Psoas muscle (tissue), 8 donors: Measurements from ENCODE around the gene NCAPD3. TPM values are rescaled to one million over a fixed set of nuclear protein-coding genes. Genes with fewer than 3 reads are reported as not detected.

Experiments used
- ATAC-seq, 4 donors: fragments of 200-7000 bp; cut with Tn5 transposase; one replicate each; pipeline ENCODE4 v1.9.1; 2020; ENCODE audit warnings: moderate library complexity in 3 of 4, mild to moderate bottlenecking in 2 of 4
- DNase-seq, 2 donors: peaks; one replicate each; pipeline ENCODE4 v3.0.0-alpha.2; 2020
- H3K27ac ChIP-seq: fragments of 200-600 bp; one replicate; pipeline ENCODE4 v1.8.0; 2022
- H3K27me3 ChIP-seq, 3 donors: fragments of 200-600 bp in 1 of 3; one replicate each; pipeline versions ENCODE4 v1.6.1 to v1.8.0; 2013 to 2022; ENCODE audit warnings: low read length in 2 of 3, mild to moderate bottlenecking in 2 of 3, moderate library complexity in 1 of 3; ENCODE audit not compliant: insufficient read depth in 3 of 3
- H3K36me3 ChIP-seq, 2 donors: fragments of 200-600 bp in 1 of 2; one replicate each; pipeline versions ENCODE4 v1.6.1 to v1.8.0; 2013 to 2022; ENCODE audit warnings: low read depth in 1 of 2, mild to moderate bottlenecking in 1 of 2, moderate library complexity in 1 of 2; ENCODE audit not compliant: insufficient read depth in 1 of 2
- H3K4me1 ChIP-seq: fragments of 200-600 bp; one replicate; pipeline ENCODE4 v1.8.0; 2022
- H3K4me3 ChIP-seq: fragments of 200-600 bp; one replicate; pipeline ENCODE4 v1.8.0; 2022; ENCODE audit warnings: mild to moderate bottlenecking
- H3K9me3 ChIP-seq: fragments of 200-600 bp; one replicate; pipeline ENCODE4 v1.8.0; 2022
- WGBS, 3 donors: extraction: QIAGEN DNeasy Blood & Tissue Kit; methylation state at CpG; one replicate each; pipeline versions ENCODE4 v1.1.6 to v1.1.7; 2013; 5-methylcytosine and 5-hydroxymethylcytosine counted together
- intact Hi-C, 2 donors: fragments of 100-400 bp; cut with DNase I; formaldehyde crosslinking; loops; one replicate each; pipeline versions ENCODE4 v1.11.0 to v1.14.2; 2022
- polyA plus RNA-seq, 3 donors: library from polyadenylated mRNA; stranded (reverse); fragments of 200-250 nt; gene quantifications; one replicate each; pipeline ENCODE4 v1.2.3, GENCODE V29; 2013
- total RNA-seq, 4 donors: library from RNA; stranded (reverse); fragmentation: NEBNext Ultra II Directional in 2 of 4; extraction: Animal tissue kit (Norgen Biotek cat#: 25700) in 2 of 4; gene quantifications; one replicate each; pipeline versions ENCODE4 v1.2.1 to v1.2.4, GENCODE V29; 2021 to 2023
- TF ChIP-seq, protein P1 (sequence below): fragments of 200-600 bp; IDR thresholded peaks from one replicate; pipeline ENCODE4 v1.8.0; 2022; ENCODE audit warnings: antibody characterized with exemption
- donor health status: healthy with polysubstance abuse.
- donor health status: DM: no; HTN: no; CAD: no; lungs with moderate emphysema.
- donor health status: Bipolar disorder and iron deficiency.
- donor health status: healthy.
- donor health status: DM: yes; HTN: yes; CAD: no.
- donor health status: DM: no; HTN: no; CAD: no.
- donor health status: DM: no; HTN: no; CAD: no.
- donor health status: DM: yes; HTN: yes; CAD: no.

The NCAPD3 gene
- total and polyA plus RNA-seq, 7 donors: 2.8 to 8.7 (median 5.5) TPM

GRCh38 chr11:134154441-134154840, 69.3 kb downstream of the NCAPD3 start:
- H3K4me1 ChIP-seq: no peaks in the 10 kb centered on the region
- intact Hi-C loops: no loop called here
- peaks cover 0 to 87% of the 10 kb centered on the region in 2 donors for H3K36me3 ChIP-seq
- no peak overlapping the region for H3K27ac ChIP-seq
- H3K9me3 ChIP-seq: no peaks in the 10 kb centered on the region
- TF ChIP-seq, protein P1, sequence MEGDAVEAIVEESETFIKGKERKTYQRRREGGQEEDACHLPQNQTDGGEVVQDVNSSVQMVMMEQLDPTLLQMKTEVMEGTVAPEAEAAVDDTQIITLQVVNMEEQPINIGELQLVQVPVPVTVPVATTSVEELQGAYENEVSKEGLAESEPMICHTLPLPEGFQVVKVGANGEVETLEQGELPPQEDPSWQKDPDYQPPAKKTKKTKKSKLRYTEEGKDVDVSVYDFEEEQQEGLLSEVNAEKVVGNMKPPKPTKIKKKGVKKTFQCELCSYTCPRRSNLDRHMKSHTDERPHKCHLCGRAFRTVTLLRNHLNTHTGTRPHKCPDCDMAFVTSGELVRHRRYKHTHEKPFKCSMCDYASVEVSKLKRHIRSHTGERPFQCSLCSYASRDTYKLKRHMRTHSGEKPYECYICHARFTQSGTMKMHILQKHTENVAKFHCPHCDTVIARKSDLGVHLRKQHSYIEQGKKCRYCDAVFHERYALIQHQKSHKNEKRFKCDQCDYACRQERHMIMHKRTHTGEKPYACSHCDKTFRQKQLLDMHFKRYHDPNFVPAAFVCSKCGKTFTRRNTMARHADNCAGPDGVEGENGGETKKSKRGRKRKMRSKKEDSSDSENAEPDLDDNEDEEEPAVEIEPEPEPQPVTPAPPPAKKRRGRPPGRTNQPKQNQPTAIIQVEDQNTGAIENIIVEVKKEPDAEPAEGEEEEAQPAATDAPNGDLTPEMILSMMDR: no peak
- H3K4me3 ChIP-seq: no peak overlapping the region
- DNase-seq (no peak), ATAC-seq (no peak)
- WGBS, 3 donors: 87 to 89% (median 88%) methylated on average over 11 of the region's 11 CpGs
- H3K27me3 ChIP-seq: no peaks in the 10 kb centered on the region

- no peaks in the 10 kb centered on the region for H3K27me3 ChIP-seq
- TF ChIP-seq, protein P1: no peak
- DNase-seq (no peak), ATAC-seq (no peak)
- no peak overlapping the region for H3K27ac ChIP-seq
- H3K4me1 ChIP-seq: no peaks in the 10 kb centered on the region
- no peak overlapping the region for H3K4me3 ChIP-seq
- H3K9me3 ChIP-seq: no peaks in the 10 kb centered on the region
- intact Hi-C loops: no loop called here
- WGBS, 3 donors: 88 to 91% (median 90%) methylated on average over 30 of the region's 30 CpGs
- H3K36me3 ChIP-seq: peaks cover 0 to 87% of the 10 kb centered on the region in 2 donors
These were observed 70.4 kb downstream of the NCAPD3 start for GRCh38 chr11:134153147-134153905.

DNA sequence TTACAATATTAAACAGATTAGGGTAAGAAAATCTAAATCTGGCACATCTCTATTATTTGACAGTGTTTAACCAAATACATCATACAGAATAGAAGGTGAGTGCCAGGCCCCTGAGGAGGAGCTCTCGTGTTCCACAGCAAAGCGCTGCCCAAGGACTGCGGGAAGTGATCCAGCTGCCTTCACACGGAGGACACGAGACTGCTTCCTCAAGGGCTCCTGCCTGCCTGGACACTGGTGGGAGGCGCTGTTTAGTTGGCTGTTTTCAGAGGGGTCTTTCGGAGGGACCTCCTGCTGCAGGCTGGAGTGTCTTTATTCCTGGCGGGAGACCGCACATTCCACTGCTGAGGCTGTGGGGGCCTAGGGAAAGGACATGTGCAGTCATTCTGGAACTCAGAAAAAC, 71.1 kb downstream of the NCAPD3 start:
- H3K27ac ChIP-seq: no peak overlapping the region
- DNase-seq (no peak), ATAC-seq (no peak)
- H3K36me3 ChIP-seq: peaks cover 0 to 87% of the 10 kb centered on the region in 2 donors
- H3K4me3 ChIP-seq: no peak overlapping the region
- no peaks in the 10 kb centered on the region for H3K4me1 ChIP-seq
- H3K9me3 ChIP-seq: no peaks in the 10 kb centered on the region
- TF ChIP-seq, protein P1: no peak
- 87 to 89% (median 88%) methylated on average over 9 of the region's 9 CpGs for WGBS, 3 donors
- H3K27me3 ChIP-seq: no peaks in the 10 kb centered on the region
- intact Hi-C loops: no loop called here

DNA sequence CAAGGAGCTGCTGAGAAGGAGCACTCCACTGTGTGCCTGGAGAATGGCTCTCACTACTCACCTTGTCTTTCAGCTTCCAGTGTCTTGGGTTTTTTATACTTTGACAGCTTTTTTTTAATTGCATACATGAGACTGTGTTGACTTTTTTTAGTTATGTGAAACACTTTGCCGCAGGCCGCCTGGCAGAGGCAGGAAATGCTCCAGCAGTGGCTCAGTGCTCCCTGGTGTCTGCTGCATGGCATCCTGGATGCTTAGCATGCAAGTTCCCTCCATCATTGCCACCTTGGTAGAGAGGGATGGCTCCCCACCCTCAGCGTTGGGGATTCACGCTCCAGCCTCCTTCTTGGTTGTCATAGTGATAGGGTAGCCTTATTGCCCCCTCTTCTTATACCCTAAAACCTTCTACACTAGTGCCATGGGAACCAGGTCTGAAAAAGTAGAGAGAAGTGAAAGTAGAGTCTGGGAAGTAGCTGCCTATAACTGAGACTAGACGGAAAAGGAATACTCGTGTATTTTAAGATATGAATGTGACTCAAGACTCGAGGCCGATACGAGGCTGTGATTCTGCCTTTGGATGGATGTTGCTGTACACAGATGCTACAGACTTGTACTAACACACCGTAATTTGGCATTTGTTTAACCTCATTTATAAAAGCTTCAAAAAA, 72.6 kb downstream of the NCAPD3 start:
- 92 to 94% (median 93%) methylated on average over 10 of the region's 10 CpGs for WGBS, 3 donors
- no peaks in the 10 kb centered on the region for H3K27me3 ChIP-seq
- ATAC-seq (no peak), DNase-seq (no peak)
- intact Hi-C loops: no loop called here
- H3K4me1 ChIP-seq: no peaks in the 10 kb centered on the region
- TF ChIP-seq, protein P1: no peak
- H3K36me3 ChIP-seq: peaks cover 0 to 81% of the 10 kb centered on the region in 2 donors
- no peaks in the 10 kb centered on the region for H3K9me3 ChIP-seq
- no peak overlapping the region for H3K27ac ChIP-seq
- H3K4me3 ChIP-seq: no peak overlapping the region
